ENCODE data around the gene PIH1D2.
"Not testable (repeated sequence)": the region's sequence is repeated elsewhere in the genome, so short reads cannot be mapped to it uniquely, and the experiment has no call there.

PIH1D2 gene

DNA sequence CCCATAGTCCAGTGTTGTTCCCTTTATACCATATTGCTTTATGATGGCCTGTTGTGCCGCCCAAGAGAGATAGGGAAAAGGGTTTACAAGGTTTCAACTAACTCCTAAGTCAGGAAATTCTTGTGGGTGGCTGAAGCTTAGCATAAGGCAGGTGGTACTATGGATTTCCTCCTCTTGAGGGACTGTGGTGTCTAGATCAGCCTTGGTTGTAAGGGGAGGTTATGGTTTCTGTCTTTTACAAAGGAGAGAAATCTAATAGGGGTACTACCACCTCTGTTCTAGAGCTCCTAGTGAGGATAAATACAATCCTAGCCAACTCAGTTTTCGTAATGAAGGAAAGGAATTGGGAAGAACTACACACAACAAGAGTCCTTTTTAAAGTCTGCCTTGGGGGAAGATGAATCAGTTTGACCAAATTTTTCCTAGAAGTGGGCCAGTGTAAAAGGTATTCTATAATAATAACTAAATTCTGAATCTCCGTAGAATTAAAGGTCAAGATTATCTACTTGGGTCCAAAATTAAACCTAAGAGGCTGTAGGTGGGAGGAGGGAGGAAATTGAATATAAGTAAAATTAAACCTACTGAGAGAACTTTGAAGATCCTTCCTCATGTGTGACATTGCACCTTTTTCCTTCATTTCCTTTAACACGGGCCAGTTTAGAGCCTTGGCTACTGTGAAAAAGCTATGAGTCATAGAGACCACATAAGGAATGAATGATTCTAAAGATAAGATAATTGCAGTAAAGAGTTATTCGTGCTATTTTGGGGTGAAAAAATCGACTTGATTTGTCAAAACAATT, 31.5 kb downstream of the PIH1D2 start:
- no peak for DNase-seq (ENCODE audit: insufficient read length, low spot score)
- TF ChIP-seq POLR2A (IDR thresholded peaks at IDR 0.05; ENCODE audit: low read depth, low read length) = no peak
- TF ChIP-seq PAX5 (IDR thresholded peaks at IDR 0.05; ENCODE audit: insufficient read depth, low read length, severe bottlenecking) = no peak
- no peak for TF ChIP-seq TAF1 (IDR thresholded peaks at IDR 0.05; ENCODE audit: low read depth, low read length)
- TF ChIP-seq POLR2AphosphoS5 (IDR thresholded peaks at IDR 0.05; ENCODE audit: low read depth, low read length) = no peak
- no peak for FAIRE-seq

DNA sequence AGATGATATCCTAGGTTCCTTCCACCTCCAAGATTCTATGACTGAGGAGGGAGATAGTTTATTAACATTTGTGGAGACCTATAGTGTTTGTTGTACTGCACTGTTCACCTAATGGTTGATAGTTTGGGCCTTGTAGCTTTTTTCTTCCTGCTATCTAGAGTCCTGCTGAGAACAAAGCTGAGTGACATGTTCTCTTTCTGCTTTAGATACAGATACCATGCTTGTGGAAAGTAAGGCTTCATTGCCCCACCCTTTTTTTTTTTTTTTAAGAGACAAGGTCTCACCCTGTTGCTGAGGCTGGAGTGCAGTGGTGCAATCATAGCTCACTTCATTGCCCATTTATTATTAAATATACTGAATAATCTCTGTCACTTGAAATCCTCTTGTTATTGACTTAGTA, 36.3 kb downstream of the PIH1D2 start:
- TF ChIP-seq SPI1 (IDR thresholded peaks at IDR 0.05; ENCODE audit: low read depth, low read length) = no peak
- no peak for TF ChIP-seq PAX5 (IDR thresholded peaks at IDR 0.05; ENCODE audit: insufficient read depth, low read length, severe bottlenecking)
- no peak for TF ChIP-seq POLR2AphosphoS5 (IDR thresholded peaks at IDR 0.05; ENCODE audit: low read depth, low read length)
- no peak for TF ChIP-seq POLR2A (IDR thresholded peaks at IDR 0.05; ENCODE audit: low read depth, low read length)
- no peak for TF ChIP-seq TAF1 (IDR thresholded peaks at IDR 0.05; ENCODE audit: low read depth, low read length)
- TF ChIP-seq POU2F2 (IDR thresholded peaks at IDR 0.05; ENCODE audit: low read depth, low read length) = no peak
- FAIRE-seq (no peak), DNase-seq (ENCODE audit: insufficient read length, low spot score) (no peak)

DNA sequence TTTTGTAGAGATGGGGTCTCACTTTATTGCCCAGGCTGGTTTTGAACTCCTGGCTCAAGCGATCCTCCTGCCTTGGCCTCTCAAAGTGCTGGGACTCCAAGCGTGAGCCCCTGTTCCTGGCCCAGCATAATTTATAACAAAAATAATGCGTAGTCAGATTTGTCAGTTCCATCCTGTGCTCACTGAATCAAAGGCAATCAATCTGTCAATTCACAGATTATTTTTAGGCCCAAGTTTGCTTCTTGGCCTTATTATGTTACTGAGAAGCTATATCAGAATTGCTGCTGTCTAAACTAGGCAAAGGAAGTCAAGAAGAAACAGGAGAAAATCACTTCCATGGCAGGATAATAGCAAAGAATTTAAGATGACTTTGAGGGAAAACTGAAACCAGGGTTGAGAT, 39.9 kb downstream of the PIH1D2 start:
- TF ChIP-seq TAF1 (IDR thresholded peaks at IDR 0.05; ENCODE audit: low read depth, low read length) = no peak
- TF ChIP-seq POLR2AphosphoS5 (IDR thresholded peaks at IDR 0.05; ENCODE audit: low read depth, low read length) = no peak
- no peak for FAIRE-seq
- DNase-seq (ENCODE audit: insufficient read length, low spot score) = no peak

DNA sequence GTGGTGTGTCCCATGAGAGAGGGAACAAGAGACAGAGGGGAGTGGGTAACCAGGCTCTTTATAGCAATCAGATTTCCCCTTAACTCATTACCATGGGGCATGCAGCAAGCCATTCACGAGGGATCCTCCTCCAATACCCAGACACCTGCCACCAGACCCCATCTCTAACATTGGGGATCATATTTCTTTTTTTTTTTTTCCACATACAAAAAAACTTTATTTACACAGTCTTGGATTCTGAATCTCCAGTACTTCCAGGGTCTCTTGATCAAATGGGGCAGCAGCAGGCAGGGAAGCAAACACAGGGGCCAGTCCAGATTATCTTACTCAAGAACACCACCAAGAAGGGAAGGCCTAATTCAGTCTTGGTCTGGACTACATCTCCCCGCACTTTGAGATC, 44.4 kb downstream of the PIH1D2 start:
- TF ChIP-seq POLR2AphosphoS5 (IDR thresholded peaks at IDR 0.05; ENCODE audit: low read depth, low read length) (no peak), POLR2A (IDR thresholded peaks at IDR 0.05; ENCODE audit: low read depth, low read length) (no peak), TAF1 (IDR thresholded peaks at IDR 0.05; ENCODE audit: low read depth, low read length) (no peak), PAX5 (IDR thresholded peaks at IDR 0.05; ENCODE audit: insufficient read depth, low read length, severe bottlenecking) (no peak), SPI1 (IDR thresholded peaks at IDR 0.05; ENCODE audit: low read depth, low read length) (no peak), POU2F2 (IDR thresholded peaks at IDR 0.05; ENCODE audit: low read depth, low read length) (no peak)
- FAIRE-seq (no peak), DNase-seq (ENCODE audit: insufficient read length, low spot score) (no peak)

DNA sequence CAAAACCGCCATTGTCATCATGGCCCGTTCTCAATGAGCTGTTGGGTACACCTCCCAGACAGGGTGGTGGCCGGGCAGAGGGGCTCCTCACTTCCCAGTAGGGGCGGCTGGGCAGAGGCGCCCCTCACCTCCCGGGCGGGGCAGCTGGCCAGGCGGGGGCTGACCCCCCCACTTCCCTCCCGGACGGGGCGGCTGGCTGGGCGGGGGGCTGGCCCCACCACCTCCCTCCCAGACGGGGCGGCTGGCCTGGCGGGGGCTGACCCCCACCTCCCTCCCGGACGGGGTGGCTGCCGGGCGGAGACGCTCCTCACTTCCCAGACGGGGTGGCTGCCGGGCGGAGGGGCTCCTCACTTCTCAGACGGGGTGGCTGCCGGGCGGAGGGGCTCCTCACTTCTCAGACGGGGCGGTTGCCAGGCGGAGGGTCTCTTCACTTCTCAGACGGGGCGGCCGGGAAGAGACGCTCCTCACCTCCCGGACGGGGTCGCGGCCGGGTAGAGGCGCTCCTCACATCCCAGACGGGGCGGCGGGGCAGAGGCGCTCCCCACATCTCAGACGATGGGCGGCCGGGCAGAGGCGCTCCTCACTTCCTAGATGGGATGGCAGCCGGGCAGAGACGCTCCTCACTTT, 46.9 kb downstream of the PIH1D2 start:
- DNase-seq (ENCODE audit: insufficient read length, low spot score); FAIRE-seq: not testable (repeated sequence)

DNA sequence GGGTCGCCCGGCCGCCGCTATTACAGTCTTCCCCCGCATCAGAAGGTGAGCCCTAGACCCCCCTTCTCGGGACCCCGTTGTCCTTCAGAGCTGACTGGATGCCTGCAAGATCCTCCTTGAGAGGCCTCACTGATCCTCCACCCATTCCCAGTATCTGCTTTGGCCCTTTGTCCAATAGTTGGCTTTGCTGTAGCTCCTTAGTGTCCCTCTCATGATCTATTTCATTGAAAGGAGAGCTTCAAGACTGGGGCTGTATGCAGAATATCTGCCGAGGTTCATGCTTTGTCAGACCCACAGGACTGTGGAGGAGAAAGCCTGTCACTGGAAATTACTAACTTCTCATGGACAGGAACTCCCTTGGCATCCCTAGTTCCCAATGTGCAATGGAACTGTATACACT, 48.1 kb downstream of the PIH1D2 start:
- FAIRE-seq (no peak), DNase-seq (ENCODE audit: insufficient read length, low spot score) (peak; percentile 17)
- no peak for TF ChIP-seq POU2F2 (IDR thresholded peaks at IDR 0.05; ENCODE audit: low read depth, low read length)
- no peak for TF ChIP-seq PAX5 (IDR thresholded peaks at IDR 0.05; ENCODE audit: insufficient read depth, low read length, severe bottlenecking)
- no peak for TF ChIP-seq POLR2A (IDR thresholded peaks at IDR 0.05; ENCODE audit: low read depth, low read length)
- no peak for TF ChIP-seq POLR2AphosphoS5 (IDR thresholded peaks at IDR 0.05; ENCODE audit: low read depth, low read length)
- no peak for TF ChIP-seq TAF1 (IDR thresholded peaks at IDR 0.05; ENCODE audit: low read depth, low read length)
- no peak for TF ChIP-seq SPI1 (IDR thresholded peaks at IDR 0.05; ENCODE audit: low read depth, low read length)

DNA sequence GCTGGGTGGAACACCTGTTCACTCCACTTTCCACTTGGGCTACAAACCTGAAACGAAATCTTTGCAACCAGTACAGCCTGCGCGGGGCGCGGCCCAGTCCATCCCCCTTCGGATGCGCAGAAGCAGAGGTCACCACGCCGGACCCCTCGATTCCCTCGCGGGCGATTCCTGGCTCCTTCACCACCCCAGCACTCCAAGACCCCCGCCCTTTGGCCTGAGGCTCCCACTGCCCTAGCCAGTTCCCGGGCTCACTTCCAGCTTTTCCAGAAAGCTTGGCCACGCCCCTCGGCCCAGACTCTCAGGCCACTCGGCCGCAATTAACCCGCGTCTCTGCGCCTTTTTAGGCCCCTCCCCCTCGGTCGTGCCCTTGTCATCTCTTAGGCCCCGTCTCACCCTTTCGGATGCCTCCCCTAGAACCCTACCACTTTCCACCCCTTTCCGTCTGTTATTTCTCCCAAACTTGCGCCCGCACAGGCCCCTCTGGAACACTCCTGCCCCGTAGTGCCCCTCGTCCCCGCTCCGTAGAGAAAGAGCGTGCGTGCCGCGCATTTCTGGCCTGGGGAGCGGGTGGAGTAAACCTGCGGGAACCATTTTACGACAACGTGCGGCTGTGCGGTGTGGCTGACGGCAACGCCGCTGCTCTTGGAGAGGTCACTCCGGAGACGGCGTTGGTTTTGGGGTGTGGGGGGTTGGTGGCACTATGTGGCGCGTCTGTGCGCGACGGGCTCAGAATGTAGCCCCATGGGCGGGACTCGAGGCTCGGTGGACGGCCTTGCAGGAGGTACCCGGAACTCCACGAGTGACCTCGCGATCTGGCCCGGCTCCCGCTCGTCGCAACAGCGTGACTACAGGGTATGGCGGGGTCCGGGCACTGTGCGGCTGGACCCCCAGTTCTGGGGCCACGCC, 48.8 kb downstream of the PIH1D2 start, which contains the start of gene DLAT:
Gene DLAT, plus strand, starts transcription at position 636 of the 906 bp plus-strand sequence. Its CDS starts 65 bp downstream, at position 701.
- TF ChIP-seq SPI1 (IDR thresholded peaks at IDR 0.05; ENCODE audit: low read depth, low read length) (no peak), POU2F2 (IDR thresholded peaks at IDR 0.05; ENCODE audit: low read depth, low read length) (peak; percentile 67; the same call in 1 of the 2 replicates), POLR2A (IDR thresholded peaks at IDR 0.05; ENCODE audit: low read depth, low read length) (peak; percentile 77), PAX5 (IDR thresholded peaks at IDR 0.05; ENCODE audit: insufficient read depth, low read length, severe bottlenecking) (no peak), TAF1 (IDR thresholded peaks at IDR 0.05; ENCODE audit: low read depth, low read length) (peak; percentile 72; the same call in 1 of the 2 replicates), POLR2AphosphoS5 (IDR thresholded peaks at IDR 0.05; ENCODE audit: low read depth, low read length) (0 out of 2 replicates have a peak, but pooled peaks have one; percentile 45)
- DNase-seq (ENCODE audit: insufficient read length, low spot score) = peak; percentile 76
- peak; percentile 99 for FAIRE-seq

DNA sequence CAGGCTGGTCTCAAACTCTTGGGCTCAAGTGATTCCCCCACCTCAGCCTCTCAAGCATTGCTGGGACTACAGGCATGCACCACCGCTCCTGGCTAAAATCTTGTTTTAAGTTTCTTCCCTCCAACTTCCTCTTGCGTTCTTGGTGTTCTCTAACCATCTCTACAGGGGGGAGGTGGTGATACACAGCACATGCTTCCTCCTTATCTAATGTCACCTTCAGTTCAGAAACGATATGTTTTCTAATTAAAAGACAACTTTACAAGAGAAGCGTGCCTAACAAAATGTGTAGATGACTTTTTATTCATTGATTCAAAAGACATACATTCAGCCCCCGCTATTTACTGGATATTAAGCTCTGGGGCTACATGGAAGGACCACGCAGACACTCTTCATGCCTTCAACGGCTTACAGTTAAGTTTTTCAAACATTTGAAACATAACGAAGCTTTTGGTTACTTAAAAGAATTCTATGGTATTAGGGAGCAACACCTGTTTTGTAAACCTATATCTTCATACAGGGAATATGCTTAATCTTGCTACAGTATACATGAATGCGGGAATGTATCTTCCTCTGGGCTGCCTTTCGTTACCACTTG, 49.5 kb downstream of the PIH1D2 start:
- DNase-seq (ENCODE audit: insufficient read length, low spot score) (no peak), FAIRE-seq (no peak)
- TF ChIP-seq SPI1 (IDR thresholded peaks at IDR 0.05; ENCODE audit: low read depth, low read length) (peak; percentile 82), POLR2AphosphoS5 (IDR thresholded peaks at IDR 0.05; ENCODE audit: low read depth, low read length) (peak; percentile 2; the same call in 1 of the 2 replicates), POU2F2 (IDR thresholded peaks at IDR 0.05; ENCODE audit: low read depth, low read length) (no peak)

DNA sequence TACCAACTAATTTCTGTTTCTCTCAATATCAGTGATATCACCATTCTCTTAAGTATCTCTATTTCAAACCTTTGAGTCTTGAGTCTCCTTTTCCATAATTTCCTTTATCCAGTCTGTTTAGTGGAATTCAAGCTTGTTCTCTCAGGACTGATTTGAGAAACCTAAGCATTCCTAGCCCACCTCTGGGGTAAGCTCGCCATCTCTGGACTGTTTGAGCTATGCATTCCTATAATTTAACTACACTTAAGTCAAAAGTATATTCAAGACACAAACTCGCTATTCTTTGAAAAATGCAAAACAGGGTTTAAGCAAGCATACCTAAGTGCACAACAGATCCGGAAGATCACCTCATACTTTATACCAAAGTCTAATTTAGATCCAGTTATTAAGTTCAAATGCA, 50.7 kb downstream of the PIH1D2 start:
- no peak for DNase-seq (ENCODE audit: insufficient read length, low spot score)
- TF ChIP-seq POLR2A (IDR thresholded peaks at IDR 0.05; ENCODE audit: low read depth, low read length) (no peak), POLR2AphosphoS5 (IDR thresholded peaks at IDR 0.05; ENCODE audit: low read depth, low read length) (no peak), SPI1 (IDR thresholded peaks at IDR 0.05; ENCODE audit: low read depth, low read length) (no peak), TAF1 (IDR thresholded peaks at IDR 0.05; ENCODE audit: low read depth, low read length) (no peak), PAX5 (IDR thresholded peaks at IDR 0.05; ENCODE audit: insufficient read depth, low read length, severe bottlenecking) (no peak), POU2F2 (IDR thresholded peaks at IDR 0.05; ENCODE audit: low read depth, low read length) (no peak)
- FAIRE-seq = peak; percentile 59

Measured in GM12891 (cell line).